ENCODE results near the gene ZNF805.
"Not testable (repeated sequence)": the region's sequence is repeated elsewhere in the genome, so short reads cannot be mapped to it uniquely, and the experiment has no call there.

The ZNF805 gene

GRCh38 chr19:57240311-57241090 lies at the start of gene ZNF805:
Gene ZNF805 (plus strand): TSS chr19:57240632. CDS start chr19:57240892, 260 bp downstream.
- peak; percentile 93 for DNase-seq (ENCODE audit: low read depth)

GRCh38 chr19:57191141-57192076 lies 49.0 kb upstream of the ZNF805 start, which contains the start of gene ZNF264:
Gene ZNF264 (plus strand): TSS chr19:57191500. CDS start chr19:57191914, 414 bp downstream.
- DNase-seq (ENCODE audit: low read depth): peak; percentile 86

- no peak for DNase-seq (ENCODE audit: low read depth)
Measured at GRCh38 chr19:57192077-57192420, 48.4 kb upstream of the ZNF805 start.

- DNase-seq (ENCODE audit: low read depth): no peak
Measured at GRCh38 chr19:57192993-57193392, 47.4 kb upstream of the ZNF805 start.

- not testable (repeated sequence) for DNase-seq (ENCODE audit: low read depth)
Measured at GRCh38 chr19:57197874-57198273, 42.6 kb upstream of the ZNF805 start.

GRCh38 chr19:57202160-57202559 lies 38.3 kb upstream of the ZNF805 start:
- no peak for DNase-seq (ENCODE audit: low read depth)

- no peak for DNase-seq (ENCODE audit: low read depth)
Measured at GRCh38 chr19:57210381-57210780, 30.1 kb upstream of the ZNF805 start.

- DNase-seq (ENCODE audit: low read depth): no peak
Measured at GRCh38 chr19:57212109-57212508, 28.3 kb upstream of the ZNF805 start.

GRCh38 chr19:57227502-57227901 lies 12.9 kb upstream of the ZNF805 start:
- DNase-seq (ENCODE audit: low read depth): no peak

GRCh38 chr19:57231686-57232085 lies 8.7 kb upstream of the ZNF805 start:
- DNase-seq (ENCODE audit: low read depth): no peak

GRCh38 chr19:57233207-57233606 lies 7.2 kb upstream of the ZNF805 start:
- DNase-seq (ENCODE audit: low read depth): no peak

GRCh38 chr19:57239982-57240310 lies 486 bp upstream of the ZNF805 start:
- DNase-seq (ENCODE audit: low read depth): no peak

- DNase-seq (ENCODE audit: low read depth): no peak
Measured at GRCh38 chr19:57241176-57241575, 744 bp downstream of the ZNF805 start.

GRCh38 chr19:57242821-57243220 lies 2.4 kb downstream of the ZNF805 start:
- DNase-seq (ENCODE audit: low read depth): no peak

- no peak for DNase-seq (ENCODE audit: low read depth)
Measured at GRCh38 chr19:57244513-57244912, 4.1 kb downstream of the ZNF805 start.

- no peak for DNase-seq (ENCODE audit: low read depth)
Measured at GRCh38 chr19:57245066-57245465, 4.6 kb downstream of the ZNF805 start.

GRCh38 chr19:57245959-57246358 lies 5.5 kb downstream of the ZNF805 start:
- DNase-seq (ENCODE audit: low read depth): no peak

- DNase-seq (ENCODE audit: low read depth): no peak
Measured at GRCh38 chr19:57248646-57249045, 8.2 kb downstream of the ZNF805 start.

GRCh38 chr19:57249329-57249728 lies 8.9 kb downstream of the ZNF805 start:
- no peak for DNase-seq (ENCODE audit: low read depth)

GRCh38 chr19:57253767-57254166 lies 13.3 kb downstream of the ZNF805 start:
- not testable (repeated sequence) for DNase-seq (ENCODE audit: low read depth)

- DNase-seq (ENCODE audit: low read depth): no peak
Measured at GRCh38 chr19:57262044-57262443, 21.6 kb downstream of the ZNF805 start.

- DNase-seq (ENCODE audit: low read depth): no peak
Measured at GRCh38 chr19:57263244-57263741, 22.9 kb downstream of the ZNF805 start.

GRCh38 chr19:57267291-57267690 lies 26.9 kb downstream of the ZNF805 start:
- no peak for DNase-seq (ENCODE audit: low read depth)
